Measurements from ENCODE around the gene AIMP1. TPM values are rescaled to one million over a fixed set of nuclear protein-coding genes. Genes with fewer than 3 reads are reported as not detected.

AIMP1 gene
- total RNA-seq, 2 experiments from 2014 or later, result 47.1 to 58.0 TPM

GRCh38 chr4:106297245-106298035 lies 18.9 kb upstream of the AIMP1 start:
- H3K27me3 Mint-ChIP-seq (ENCODE audit: low read depth), result no peaks in the 10 kb centered on the region

GRCh38 chr4:106299977-106300376 lies 16.4 kb upstream of the AIMP1 start:
- peaks cover 20% of the 10 kb centered on the region for H3K36me3 Mint-ChIP-seq (ENCODE audit: low read depth)
- ChIA-PET POLR2A (no interaction called here), CTCF (no interaction called here)
- ATAC-seq, result no peak
- H3K27ac Mint-ChIP-seq, result no peak overlapping the region
- H3K4me3 Mint-ChIP-seq, result no peak overlapping the region
- no peaks in the 10 kb centered on the region for H3K27me3 Mint-ChIP-seq (ENCODE audit: low read depth)
- no peak for DNase-seq
- H3K9me3 Mint-ChIP-seq (ENCODE audit: insufficient read depth), result no peaks in the 10 kb centered on the region
- H3K4me1 Mint-ChIP-seq (ENCODE audit: low read depth), result no peaks in the 10 kb centered on the region

More at GRCh38 chr4:106297245-106298035, 18.9 kb upstream of the AIMP1 start:
- Mint-ChIP-seq H3K4me3 (no peak overlapping the region), H3K9me3 (ENCODE audit: insufficient read depth) (no peaks in the 10 kb centered on the region), H3K36me3 (ENCODE audit: low read depth) (peaks cover 28% of the 10 kb centered on the region), H3K27ac (no peak overlapping the region), H3K4me1 (ENCODE audit: low read depth) (no peaks in the 10 kb centered on the region)
- ChIA-PET POLR2A (no interaction called here), CTCF (no interaction called here)
- no peak for ATAC-seq
- DNase-seq, result no peak

GRCh38 chr4:106301393-106302061 lies 14.8 kb upstream of the AIMP1 start:
- ChIA-PET POLR2A (no interaction called here), CTCF (no interaction called here)
- Mint-ChIP-seq H3K36me3 (ENCODE audit: low read depth) (peaks cover 21% of the 10 kb centered on the region), H3K4me1 (ENCODE audit: low read depth) (no peaks in the 10 kb centered on the region), H3K4me3 (no peak overlapping the region), H3K27ac (no peak overlapping the region), H3K27me3 (ENCODE audit: low read depth) (no peaks in the 10 kb centered on the region), H3K9me3 (ENCODE audit: insufficient read depth) (no peaks in the 10 kb centered on the region)
- ATAC-seq (no peak), DNase-seq (no peak)

GRCh38 chr4:106302062-106302438 lies 14.3 kb upstream of the AIMP1 start:
- Mint-ChIP-seq H3K36me3 (ENCODE audit: low read depth) (peaks cover 26% of the 10 kb centered on the region), H3K27me3 (ENCODE audit: low read depth) (no peaks in the 10 kb centered on the region), H3K4me1 (ENCODE audit: low read depth) (no peaks in the 10 kb centered on the region), H3K9me3 (ENCODE audit: insufficient read depth) (no peaks in the 10 kb centered on the region), H3K4me3 (no peak overlapping the region), H3K27ac (no peak overlapping the region)
- POLR2A ChIA-PET, result interaction anchor here (2.6 kb wide), 1 partner anchor 13 kb away, joined by 10 read pairs; the partner anchor contains the start of genes AIMP1 and TBCK
- CTCF ChIA-PET, result no interaction called here
- DNase-seq, result no peak
- no peak for ATAC-seq

GRCh38 chr4:106303548-106304281 lies 12.6 kb upstream of the AIMP1 start:
- ChIA-PET POLR2A (interaction anchor here (2.6 kb wide), 1 partner anchor 12 kb away, joined by 10 read pairs; the partner anchor contains the start of genes AIMP1 and TBCK), CTCF (no interaction called here)
- H3K27me3 Mint-ChIP-seq (ENCODE audit: low read depth), result no peaks in the 10 kb centered on the region
- no peak for DNase-seq
- ATAC-seq, result no peak
- H3K4me1 Mint-ChIP-seq (ENCODE audit: low read depth), result no peaks in the 10 kb centered on the region
- H3K9me3 Mint-ChIP-seq (ENCODE audit: insufficient read depth), result no peaks in the 10 kb centered on the region
- no peak overlapping the region for H3K27ac Mint-ChIP-seq
- H3K36me3 Mint-ChIP-seq (ENCODE audit: low read depth), result peaks cover 24% of the 10 kb centered on the region
- no peak overlapping the region for H3K4me3 Mint-ChIP-seq

- no peak overlapping the region for H3K4me3 Mint-ChIP-seq
Observed at GRCh38 chr4:106304632-106305031, 11.7 kb upstream of the AIMP1 start.

GRCh38 chr4:106305435-106306055 lies 10.8 kb upstream of the AIMP1 start:
- H3K27me3 Mint-ChIP-seq (ENCODE audit: low read depth), result no peaks in the 10 kb centered on the region
- no peaks in the 10 kb centered on the region for H3K4me1 Mint-ChIP-seq (ENCODE audit: low read depth)
- no peak for DNase-seq
- H3K27ac Mint-ChIP-seq, result no peak overlapping the region
- ATAC-seq, result no peak
- CTCF ChIA-PET, result interaction anchor here (1.1 kb wide), 1 partner anchor 23 kb away, joined by 4 read pairs; no protein-coding TSS in a partner anchor
- no peak overlapping the region for H3K4me3 Mint-ChIP-seq
- peaks cover 17% of the 10 kb centered on the region for H3K36me3 Mint-ChIP-seq (ENCODE audit: low read depth)
- POLR2A ChIA-PET, result no interaction called here
- no peaks in the 10 kb centered on the region for H3K9me3 Mint-ChIP-seq (ENCODE audit: insufficient read depth)

More at GRCh38 chr4:106304632-106305031, 11.7 kb upstream of the AIMP1 start:
- no peaks in the 10 kb centered on the region for H3K4me1 Mint-ChIP-seq (ENCODE audit: low read depth)
- H3K9me3 Mint-ChIP-seq (ENCODE audit: insufficient read depth), result no peaks in the 10 kb centered on the region
- no peak overlapping the region for H3K27ac Mint-ChIP-seq
- POLR2A ChIA-PET, result interaction anchor here (2.6 kb wide), 1 partner anchor 11 kb away, joined by 10 read pairs; the partner anchor contains the start of genes AIMP1 and TBCK
- H3K36me3 Mint-ChIP-seq (ENCODE audit: low read depth), result peaks cover 23% of the 10 kb centered on the region
- CTCF ChIA-PET, result no interaction called here
- no peaks in the 10 kb centered on the region for H3K27me3 Mint-ChIP-seq (ENCODE audit: low read depth)
- DNase-seq, result no peak
- ATAC-seq, result no peak

GRCh38 chr4:106306561-106306960 lies 9.8 kb upstream of the AIMP1 start:
- ATAC-seq, result no peak
- Mint-ChIP-seq H3K27me3 (ENCODE audit: low read depth) (no peaks in the 10 kb centered on the region), H3K36me3 (ENCODE audit: low read depth) (peaks cover 17% of the 10 kb centered on the region), H3K27ac (no peak overlapping the region), H3K9me3 (ENCODE audit: insufficient read depth) (no peaks in the 10 kb centered on the region), H3K4me3 (no peak overlapping the region), H3K4me1 (ENCODE audit: low read depth) (no peaks in the 10 kb centered on the region)
- DNase-seq, result no peak
- ChIA-PET POLR2A (no interaction called here), CTCF (interaction anchor here (0.6 to 1.1 kb wide), 2 partner anchors 22 to 26 kb away, joined by 3 to 4 read pairs; no protein-coding TSS in a partner anchor)

GRCh38 chr4:106312377-106312776 lies 4.0 kb upstream of the AIMP1 start:
- CTCF ChIA-PET, result no interaction called here

GRCh38 chr4:106312997-106313522 lies 3.3 kb upstream of the AIMP1 start:
- no peaks in the 10 kb centered on the region for H3K36me3 Mint-ChIP-seq (ENCODE audit: low read depth)
- ATAC-seq, result no peak
- no peak overlapping the region for H3K4me3 Mint-ChIP-seq
- H3K27ac Mint-ChIP-seq, result peak overlapping the region; percentile 81
- no peaks in the 10 kb centered on the region for H3K9me3 Mint-ChIP-seq (ENCODE audit: insufficient read depth)
- no peaks in the 10 kb centered on the region for H3K27me3 Mint-ChIP-seq (ENCODE audit: low read depth)
- H3K4me1 Mint-ChIP-seq (ENCODE audit: low read depth), result peaks cover 18% of the 10 kb centered on the region
- no peak for DNase-seq
- POLR2A ChIA-PET, result no interaction called here
- CTCF ChIA-PET, result no interaction called here

More at GRCh38 chr4:106312377-106312776, 4.0 kb upstream of the AIMP1 start:
- ATAC-seq (no peak), DNase-seq (no peak)
- peaks cover 18% of the 10 kb centered on the region for H3K4me1 Mint-ChIP-seq (ENCODE audit: low read depth)
- POLR2A ChIA-PET, result no interaction called here
- no peaks in the 10 kb centered on the region for H3K9me3 Mint-ChIP-seq (ENCODE audit: insufficient read depth)
- H3K27me3 Mint-ChIP-seq (ENCODE audit: low read depth), result no peaks in the 10 kb centered on the region
- no peak overlapping the region for H3K27ac Mint-ChIP-seq
- H3K36me3 Mint-ChIP-seq (ENCODE audit: low read depth), result no peaks in the 10 kb centered on the region
- no peak overlapping the region for H3K4me3 Mint-ChIP-seq

- H3K4me3 Mint-ChIP-seq, result no peak overlapping the region
- no peaks in the 10 kb centered on the region for H3K27me3 Mint-ChIP-seq (ENCODE audit: low read depth)
- H3K36me3 Mint-ChIP-seq (ENCODE audit: low read depth), result peaks cover 4% of the 10 kb centered on the region
- CTCF ChIA-PET, result interaction anchor here (1.4 kb wide), 1 partner anchor 13 kb away, joined by 11 read pairs; no protein-coding TSS in a partner anchor
- POLR2A ChIA-PET, result interaction anchor here (1.2 to 1.8 kb wide), 3 partner anchors 12 to 33 kb away, joined by 3 to 10 read pairs (median 10); no protein-coding TSS in a partner anchor
- ATAC-seq, result no peak
- H3K4me1 Mint-ChIP-seq (ENCODE audit: low read depth), result peaks cover 29% of the 10 kb centered on the region
- H3K9me3 Mint-ChIP-seq (ENCODE audit: insufficient read depth), result no peaks in the 10 kb centered on the region
- no peak overlapping the region for H3K27ac Mint-ChIP-seq
- DNase-seq, result no peak
Observed at GRCh38 chr4:106314960-106315359, 1.4 kb upstream of the AIMP1 start.
